HEK293 (cell line): ENCODE data around the gene KIF20B.
A peak's percentile ranks its signal among the peaks of the same experiment; 100 is the strongest.

Source experiments
- GFI1B ChIP-seq: fragments of 450-650 bp; formaldehyde crosslinking; IDR thresholded peaks from 2 replicates; pipeline ENCODE4 v1.5.1; 2016; ENCODE audit warnings: missing biosample characterization, missing genetic modification characterization
- KLF17 ChIP-seq: fragments of 450-650 bp; formaldehyde crosslinking; IDR thresholded peaks from 2 replicates; pipeline ENCODE4 v1.5.1; 2016; ENCODE audit warnings: missing biosample characterization, missing genetic modification characterization
- TSHZ1 ChIP-seq: fragments of 450-650 bp; formaldehyde crosslinking; IDR thresholded peaks from 2 replicates; pipeline ENCODE4 v1.5.1; 2016; ENCODE audit warnings: missing biosample characterization, missing genetic modification characterization, borderline replicate concordance
- ZBTB8A ChIP-seq: fragments of 450-650 bp; formaldehyde crosslinking; IDR thresholded peaks from 2 replicates; pipeline ENCODE4 v1.5.1; 2016; ENCODE audit warnings: missing biosample characterization, missing genetic modification characterization
- ZFHX2 ChIP-seq: fragments of 450-650 bp; formaldehyde crosslinking; conservative IDR thresholded peaks from 2 replicates; pipeline ENCODE4 v1.5.1; 2016; ENCODE audit warnings: missing biosample characterization, missing genetic modification characterization
- ZNF121 ChIP-seq: fragments of 450-650 bp; formaldehyde crosslinking; IDR thresholded peaks from 2 replicates; pipeline ENCODE4 v1.5.1; 2016; ENCODE audit warnings: missing biosample characterization, missing genetic modification characterization
- ZNF18 ChIP-seq: fragments of 450-650 bp; formaldehyde crosslinking; IDR thresholded peaks from 2 replicates; pipeline ENCODE4 v1.5.1; 2016; ENCODE audit warnings: missing biosample characterization, missing genetic modification characterization
- ZNF221 ChIP-seq: fragments of 450-650 bp; formaldehyde crosslinking; IDR thresholded peaks from 2 replicates; pipeline ENCODE4 v1.5.1; 2017; ENCODE audit warnings: missing biosample characterization, missing genetic modification characterization, borderline replicate concordance
- ZNF23 ChIP-seq: fragments of 450-650 bp; formaldehyde crosslinking; IDR thresholded peaks from 2 replicates; pipeline ENCODE4 v1.5.1; 2016; ENCODE audit warnings: missing biosample characterization, missing genetic modification characterization, borderline replicate concordance
- ZNF24 ChIP-seq: fragments of 450-650 bp; formaldehyde crosslinking; IDR thresholded peaks from 2 replicates; pipeline ENCODE4 v1.5.1; 2016; ENCODE audit warnings: missing biosample characterization, missing genetic modification characterization
- ZNF26 ChIP-seq: fragments of 450-650 bp; formaldehyde crosslinking; IDR thresholded peaks from 2 replicates; pipeline ENCODE4 v1.5.1; 2016; ENCODE audit warnings: missing biosample characterization, missing genetic modification characterization
- ZNF266 ChIP-seq: fragments of 450-650 bp; formaldehyde crosslinking; IDR thresholded peaks from 2 replicates; pipeline ENCODE4 v1.5.1; 2016; ENCODE audit warnings: missing biosample characterization, missing genetic modification characterization, low read depth
- ZNF280D ChIP-seq: fragments of 450-650 bp; formaldehyde crosslinking; IDR thresholded peaks from 2 replicates; pipeline ENCODE4 v1.5.1; 2016; ENCODE audit warnings: missing biosample characterization, missing genetic modification characterization
- ZNF354C ChIP-seq: fragments of 450-650 bp; formaldehyde crosslinking; IDR thresholded peaks from 2 replicates; pipeline ENCODE4 v1.5.1; 2016; ENCODE audit warnings: missing biosample characterization, missing genetic modification characterization, low read depth, borderline replicate concordance
- ZNF561 ChIP-seq: fragments of 450-650 bp; IDR thresholded peaks from 2 replicates; pipeline ENCODE4 v1.5.1; 2018; ENCODE audit warnings: missing biosample characterization, missing genetic modification characterization, borderline replicate concordance
- ZNF701 ChIP-seq: fragments of 450-650 bp; formaldehyde crosslinking; IDR thresholded peaks from 2 replicates; pipeline ENCODE4 v1.5.1; 2016; ENCODE audit warnings: missing biosample characterization, missing genetic modification characterization
- ZNF747 ChIP-seq: fragments of 450-650 bp; formaldehyde crosslinking; IDR thresholded peaks from 2 replicates; pipeline ENCODE4 v1.5.1; 2016; ENCODE audit warnings: missing biosample characterization, missing genetic modification characterization
- ZSCAN30 ChIP-seq: fragments of 450-650 bp; IDR thresholded peaks from 2 replicates; pipeline ENCODE4 v1.5.1; 2018; ENCODE audit warnings: missing biosample characterization, mild to moderate bottlenecking, missing genetic modification characterization, moderate library complexity
- ZXDB ChIP-seq: fragments of 450-650 bp; formaldehyde crosslinking; IDR thresholded peaks from 2 replicates; pipeline ENCODE4 v1.5.1; 2016; ENCODE audit warnings: missing biosample characterization, missing genetic modification characterization
- TF ChIP-seq, protein P1 (sequence below): fragments of 450-650 bp; formaldehyde crosslinking; IDR thresholded peaks from 2 replicates; pipeline ENCODE4 v1.5.1; 2016; ENCODE audit warnings: missing biosample characterization, missing genetic modification characterization
- TF ChIP-seq, protein P2 (sequence below): fragments of 450-650 bp; formaldehyde crosslinking; IDR thresholded peaks from 2 replicates; pipeline ENCODE4 v1.5.1; 2017; ENCODE audit warnings: missing biosample characterization, missing genetic modification characterization

KIF20B gene

GRCh38 chr10:89701242-89702120 lies at the start of gene KIF20B (continued):
- TF ChIP-seq TSHZ1 (tag by site-specific recombination) (peak; percentile 79), ZNF221 (tag by site-specific recombination) (no peak), ZXDB (tag by site-specific recombination) (peak; percentile 90), ZNF18 (tag by site-specific recombination) (no peak), ZSCAN30 (peak; percentile 50; the same call in 1 of the 2 replicates), ZNF24 (peak; percentile 94), GFI1B (tag by site-specific recombination) (0 out of 2 replicates have a peak, but pooled peaks have one; percentile 63), ZNF701 (tag by site-specific recombination) (no peak), ZNF280D (tag by site-specific recombination) (peak; percentile 77; the same call in 1 of the 2 replicates), ZNF747 (tag by site-specific recombination) (no peak), ZNF121 (peak; percentile 33; the same call in 1 of the 2 replicates), ZNF26 (no peak), ZNF354C (tag by site-specific recombination) (no peak), ZNF23 (no peak), ZBTB8A (tag by site-specific recombination) (peak; percentile 36; the same call in 1 of the 2 replicates), ZNF266 (tag by site-specific recombination) (no peak), ZNF561 (peak; percentile 37; the same call in 1 of the 2 replicates), ZFHX2 (tag by site-specific recombination) (peak; percentile 47), KLF17 (tag by site-specific recombination) (peak; percentile 90)
- TF ChIP-seq, protein P1, sequence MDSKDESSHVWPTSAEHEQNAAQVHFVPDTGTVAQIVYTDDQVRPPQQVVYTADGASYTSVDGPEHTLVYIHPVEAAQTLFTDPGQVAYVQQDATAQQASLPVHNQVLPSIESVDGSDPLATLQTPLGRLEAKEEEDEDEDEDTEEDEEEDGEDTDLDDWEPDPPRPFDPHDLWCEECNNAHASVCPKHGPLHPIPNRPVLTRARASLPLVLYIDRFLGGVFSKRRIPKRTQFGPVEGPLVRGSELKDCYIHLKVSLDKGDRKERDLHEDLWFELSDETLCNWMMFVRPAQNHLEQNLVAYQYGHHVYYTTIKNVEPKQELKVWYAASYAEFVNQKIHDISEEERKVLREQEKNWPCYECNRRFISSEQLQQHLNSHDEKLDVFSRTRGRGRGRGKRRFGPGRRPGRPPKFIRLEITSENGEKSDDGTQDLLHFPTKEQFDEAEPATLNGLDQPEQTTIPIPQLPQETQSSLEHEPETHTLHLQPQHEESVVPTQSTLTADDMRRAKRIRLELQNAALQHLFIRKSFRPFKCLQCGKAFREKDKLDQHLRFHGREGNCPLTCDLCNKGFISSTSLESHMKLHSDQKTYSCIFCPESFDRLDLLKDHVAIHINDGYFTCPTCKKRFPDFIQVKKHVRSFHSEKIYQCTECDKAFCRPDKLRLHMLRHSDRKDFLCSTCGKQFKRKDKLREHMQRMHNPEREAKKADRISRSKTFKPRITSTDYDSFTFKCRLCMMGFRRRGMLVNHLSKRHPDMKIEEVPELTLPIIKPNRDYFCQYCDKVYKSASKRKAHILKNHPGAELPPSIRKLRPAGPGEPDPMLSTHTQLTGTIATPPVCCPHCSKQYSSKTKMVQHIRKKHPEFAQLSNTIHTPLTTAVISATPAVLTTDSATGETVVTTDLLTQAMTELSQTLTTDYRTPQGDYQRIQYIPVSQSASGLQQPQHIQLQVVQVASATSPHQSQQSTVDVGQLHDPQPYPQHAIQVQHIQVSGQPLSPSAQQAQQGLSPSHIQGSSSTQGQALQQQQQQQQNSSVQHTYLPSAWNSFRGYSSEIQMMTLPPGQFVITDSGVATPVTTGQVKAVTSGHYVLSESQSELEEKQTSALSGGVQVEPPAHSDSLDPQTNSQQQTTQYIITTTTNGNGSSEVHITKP (tag by site-specific recombination), result 0 out of 2 replicates have a peak, but pooled peaks have one; percentile 29
- TF ChIP-seq, protein P2, sequence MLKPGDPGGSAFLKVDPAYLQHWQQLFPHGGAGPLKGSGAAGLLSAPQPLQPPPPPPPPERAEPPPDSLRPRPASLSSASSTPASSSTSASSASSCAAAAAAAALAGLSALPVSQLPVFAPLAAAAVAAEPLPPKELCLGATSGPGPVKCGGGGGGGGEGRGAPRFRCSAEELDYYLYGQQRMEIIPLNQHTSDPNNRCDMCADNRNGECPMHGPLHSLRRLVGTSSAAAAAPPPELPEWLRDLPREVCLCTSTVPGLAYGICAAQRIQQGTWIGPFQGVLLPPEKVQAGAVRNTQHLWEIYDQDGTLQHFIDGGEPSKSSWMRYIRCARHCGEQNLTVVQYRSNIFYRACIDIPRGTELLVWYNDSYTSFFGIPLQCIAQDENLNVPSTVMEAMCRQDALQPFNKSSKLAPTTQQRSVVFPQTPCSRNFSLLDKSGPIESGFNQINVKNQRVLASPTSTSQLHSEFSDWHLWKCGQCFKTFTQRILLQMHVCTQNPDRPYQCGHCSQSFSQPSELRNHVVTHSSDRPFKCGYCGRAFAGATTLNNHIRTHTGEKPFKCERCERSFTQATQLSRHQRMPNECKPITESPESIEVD (tag by site-specific recombination), result no peak
